Stimulated activated naive CD8-positive, alpha-beta T cell treated with anti-CD3 and anti-CD28 coated beads, Interleukin-15, amount 100 ng/mL, for 72 hours (primary cell): ENCODE measurements around the gene PPP4R3B.
A peak's percentile ranks its signal among the peaks of the same experiment; 100 is the strongest.
"Not testable (repeated sequence)": the region's sequence is repeated elsewhere in the genome, so short reads cannot be mapped to it uniquely, and the experiment has no call there.

Source experiments
- ATAC-seq: fragments of 150-1000 bp; cut with Tn5 transposase; 2 replicates; pipeline ENCODE4 v1.10.0; 2021; ENCODE audit warnings: mild to moderate bottlenecking, moderate library complexity
- DNase-seq, 2 donors: peaks; one replicate each; pipeline ENCODE4 v3.0.0; 2021 to 2022
- H3K27ac Mint-ChIP-seq, 2 donors: one replicate each; pipeline ENCODE4 v1.8.0; 2022; ENCODE audit warnings: mild to moderate bottlenecking in 2 of 2, mixed read lengths in 2 of 2, moderate library complexity in 2 of 2
- H3K27me3 Mint-ChIP-seq: one replicate; pipeline ENCODE4 v1.8.0; 2022; ENCODE audit warnings: mixed read lengths
- H3K4me1 Mint-ChIP-seq: one replicate; pipeline ENCODE4 v1.8.0; 2022; ENCODE audit warnings: mild to moderate bottlenecking, mixed read lengths
- H3K4me3 Mint-ChIP-seq, 2 donors: one replicate each; pipeline ENCODE4 v1.8.0; 2022; ENCODE audit warnings: mild to moderate bottlenecking in 2 of 2, mixed read lengths in 2 of 2, moderate library complexity in 1 of 2
- H3K9me3 Mint-ChIP-seq, 2 donors: one replicate each; pipeline ENCODE4 v1.8.0; 2022; ENCODE audit warnings: mixed read lengths in 2 of 2

PPP4R3B gene

GRCh38 chr2:55560855-55561254 lies 56.6 kb downstream of the PPP4R3B start:
- H3K4me3 Mint-ChIP-seq = no peak overlapping the region
- ATAC-seq = no peak
- peaks cover 11% of the 10 kb centered on the region for H3K4me1 Mint-ChIP-seq
- no peaks in the 10 kb centered on the region for H3K27me3 Mint-ChIP-seq
- peaks cover 12 to 14% of the 10 kb centered on the region in 2 donors for H3K9me3 Mint-ChIP-seq
- no peak for DNase-seq
- H3K27ac Mint-ChIP-seq = no peak overlapping the region

GRCh38 chr2:55556809-55557208 lies 60.6 kb downstream of the PPP4R3B start:
- H3K4me1 Mint-ChIP-seq = peaks cover 6% of the 10 kb centered on the region

GRCh38 chr2:55555977-55556376 lies 61.4 kb downstream of the PPP4R3B start:
- Mint-ChIP-seq H3K27ac (no peak overlapping the region), H3K4me1 (peaks cover 6% of the 10 kb centered on the region), H3K27me3 (no peaks in the 10 kb centered on the region), H3K9me3 (no peaks in the 10 kb centered on the region), H3K4me3 (no peak overlapping the region)
- ATAC-seq (no peak), DNase-seq (no peak)

More at GRCh38 chr2:55556809-55557208, 60.6 kb downstream of the PPP4R3B start:
- DNase-seq = no peak
- H3K27ac Mint-ChIP-seq = no peak overlapping the region
- no peak for ATAC-seq
- peaks cover 5 to 6% of the 10 kb centered on the region in 2 donors for H3K9me3 Mint-ChIP-seq
- H3K27me3 Mint-ChIP-seq = no peaks in the 10 kb centered on the region
- no peak overlapping the region for H3K4me3 Mint-ChIP-seq

- no peak for ATAC-seq
- Mint-ChIP-seq H3K27ac (no peak overlapping the region), H3K4me1 (peaks cover 6% of the 10 kb centered on the region), H3K4me3 (no peak overlapping the region), H3K9me3 (no peaks in the 10 kb centered on the region), H3K27me3 (no peaks in the 10 kb centered on the region)
- DNase-seq = no peak
Observed at GRCh38 chr2:55553321-55553720, 64.1 kb downstream of the PPP4R3B start.

- Mint-ChIP-seq H3K27me3 (no peaks in the 10 kb centered on the region), H3K4me3 (no peak overlapping the region), H3K4me1 (no peaks in the 10 kb centered on the region), H3K27ac (no peak overlapping the region), H3K9me3 (no peaks in the 10 kb centered on the region)
- no peak for DNase-seq
- ATAC-seq = no peak
Observed at GRCh38 chr2:55550368-55551102, 66.9 kb downstream of the PPP4R3B start.

- peak overlapping the region in 1 of 2 donors; percentile 87 for H3K27ac Mint-ChIP-seq
Observed at GRCh38 chr2:55547679-55548078, 69.7 kb downstream of the PPP4R3B start.

GRCh38 chr2:55547001-55547400 lies 70.4 kb downstream of the PPP4R3B start:
- no peak for DNase-seq
- H3K4me3 Mint-ChIP-seq = no peak overlapping the region
- H3K9me3 Mint-ChIP-seq = no peaks in the 10 kb centered on the region
- no peaks in the 10 kb centered on the region for H3K4me1 Mint-ChIP-seq
- ATAC-seq = no peak
- H3K27me3 Mint-ChIP-seq = no peaks in the 10 kb centered on the region
- no peak overlapping the region for H3K27ac Mint-ChIP-seq

More at GRCh38 chr2:55547679-55548078, 69.7 kb downstream of the PPP4R3B start:
- not testable (repeated sequence) for H3K4me3 Mint-ChIP-seq, H3K9me3 Mint-ChIP-seq, H3K4me1 Mint-ChIP-seq, DNase-seq, H3K27me3 Mint-ChIP-seq, ATAC-seq

- DNase-seq (no peak), ATAC-seq (no peak)
- Mint-ChIP-seq H3K27me3 (no peaks in the 10 kb centered on the region), H3K9me3 (no peaks in the 10 kb centered on the region), H3K4me3 (no peak overlapping the region), H3K4me1 (peaks cover 6% of the 10 kb centered on the region), H3K27ac (peak overlapping the region; percentile 7 to 25)
Observed at GRCh38 chr2:55530539-55531081, 86.8 kb downstream of the PPP4R3B start.

GRCh38 chr2:55526174-55526573 lies 91.2 kb downstream of the PPP4R3B start:
- ATAC-seq = no peak

GRCh38 chr2:55524884-55525437 lies 92.5 kb downstream of the PPP4R3B start:
- Mint-ChIP-seq H3K27me3 (no peaks in the 10 kb centered on the region), H3K4me1 (peaks cover 8% of the 10 kb centered on the region), H3K27ac (no peak overlapping the region), H3K9me3 (no peaks in the 10 kb centered on the region), H3K4me3 (no peak overlapping the region)
- DNase-seq (no peak), ATAC-seq (no peak)

More at GRCh38 chr2:55526174-55526573, 91.2 kb downstream of the PPP4R3B start:
- no peak overlapping the region for H3K27ac Mint-ChIP-seq
- no peaks in the 10 kb centered on the region for H3K9me3 Mint-ChIP-seq
- no peak overlapping the region for H3K4me3 Mint-ChIP-seq
- H3K27me3 Mint-ChIP-seq = no peaks in the 10 kb centered on the region
- no peak for DNase-seq
- peaks cover 6% of the 10 kb centered on the region for H3K4me1 Mint-ChIP-seq

GRCh38 chr2:55519938-55520885 lies 97.2 kb downstream of the PPP4R3B start:
- Mint-ChIP-seq H3K9me3 (no peaks in the 10 kb centered on the region), H3K4me3 (peak overlapping the region; percentile 96 to 98), H3K4me1 (peaks cover 12% of the 10 kb centered on the region), H3K27me3 (no peaks in the 10 kb centered on the region), H3K27ac (peak overlapping the region; percentile 92 to 96)
- DNase-seq (peak in 1 of 2 donors; percentile 30), ATAC-seq (peak; percentile 26)

- DNase-seq = no peak
- H3K9me3 Mint-ChIP-seq = no peaks in the 10 kb centered on the region
- H3K27me3 Mint-ChIP-seq = no peaks in the 10 kb centered on the region
- peaks cover 12% of the 10 kb centered on the region for H3K4me1 Mint-ChIP-seq
- H3K27ac Mint-ChIP-seq = peak overlapping the region; percentile 96
- peak overlapping the region; percentile 96 to 98 for H3K4me3 Mint-ChIP-seq
- ATAC-seq = peak; percentile 29
Observed at GRCh38 chr2:55518841-55519165, 98.6 kb downstream of the PPP4R3B start.

- no peak for ATAC-seq
- H3K27me3 Mint-ChIP-seq = no peaks in the 10 kb centered on the region
Observed at GRCh38 chr2:55511508-55512124, 105.8 kb downstream of the PPP4R3B start.

GRCh38 chr2:55502590-55503141 lies 114.8 kb downstream of the PPP4R3B start:
- ATAC-seq = no peak
- H3K9me3 Mint-ChIP-seq = no peaks in the 10 kb centered on the region
- no peak overlapping the region for H3K4me3 Mint-ChIP-seq

More at GRCh38 chr2:55511508-55512124, 105.8 kb downstream of the PPP4R3B start:
- H3K4me1 Mint-ChIP-seq = no peaks in the 10 kb centered on the region
- no peaks in the 10 kb centered on the region for H3K9me3 Mint-ChIP-seq
- no peak for DNase-seq
- H3K27ac Mint-ChIP-seq = no peak overlapping the region
- no peak overlapping the region for H3K4me3 Mint-ChIP-seq

GRCh38 chr2:55500025-55500424 lies 117.4 kb downstream of the PPP4R3B start:
- H3K4me3 Mint-ChIP-seq = no peak overlapping the region
- H3K4me1 Mint-ChIP-seq = no peaks in the 10 kb centered on the region
- ATAC-seq (no peak), DNase-seq (no peak)
- H3K27ac Mint-ChIP-seq = no peak overlapping the region
- H3K27me3 Mint-ChIP-seq = no peaks in the 10 kb centered on the region
- no peaks in the 10 kb centered on the region for H3K9me3 Mint-ChIP-seq

More at GRCh38 chr2:55502590-55503141, 114.8 kb downstream of the PPP4R3B start:
- Mint-ChIP-seq H3K27me3 (no peaks in the 10 kb centered on the region), H3K27ac (no peak overlapping the region), H3K4me1 (no peaks in the 10 kb centered on the region)
- no peak for DNase-seq
